Measurements from ENCODE around the gene NAA25. TPM values are rescaled to one million over a fixed set of nuclear protein-coding genes. Genes with fewer than 3 reads are reported as not detected.
"Not testable (repeated sequence)": the region's sequence is repeated elsewhere in the genome, so short reads cannot be mapped to it uniquely, and the experiment has no call there.

Gene NAA25
- total and polyA plus RNA-seq, 2 of the 4 experiments (the other 2 are of a cell fraction), result 10.3 to 25.5 TPM

- not testable (repeated sequence) for BruUV-seq (replicated peaks)
These were observed 114.1 kb downstream of the NAA25 start for GRCh38 chr12:111994211-111995111.

More at GRCh38 chr12:111994211-111995111, 114.1 kb downstream of the NAA25 start:
- H3K4me3 ChIP-seq (ENCODE audit: insufficient read depth, low read depth, low read length); H2BK20ac ChIP-seq (ENCODE audit: low read depth, low read length); H3K9me1 ChIP-seq (ENCODE audit: insufficient read depth, low read length); CTCF ChIA-PET; H3K4me1 ChIP-seq (ENCODE audit: control insufficient read depth, insufficient read depth, low read length); H3K27ac ChIP-seq (ENCODE audit: insufficient read depth, low read length); H2BK120ac ChIP-seq (ENCODE audit: low read depth, low read length); H3K27me3 ChIP-seq (ENCODE audit: control insufficient read depth, insufficient read depth, low read length); H3K4me2 ChIP-seq (ENCODE audit: low read depth, low read length); H2AK9ac ChIP-seq (replicated peaks; ENCODE audit: low read depth, low read length, poor library complexity); H3K18ac ChIP-seq (ENCODE audit: low read depth, low read length); H2BK15ac ChIP-seq (ENCODE audit: low read depth, low read length); H2BK5ac ChIP-seq (ENCODE audit: low read depth, low read length, poor library complexity, severe bottlenecking); POLR2A ChIA-PET (ENCODE audit: unreplicated experiment); H3K56ac ChIP-seq (ENCODE audit: extremely low read depth, insufficient read depth, low read length); H2AK5ac ChIP-seq (ENCODE audit: low read depth, low read length); H3K14ac ChIP-seq (replicated peaks; ENCODE audit: low read depth, low read length); H4K5ac ChIP-seq (ENCODE audit: low read depth, low read length); H3K79me1 ChIP-seq (ENCODE audit: low read depth in 1 of 2, low read length in 2 of 2); H4K91ac ChIP-seq (ENCODE audit: insufficient read depth, low read depth, low read length); DNase-seq; H3K36me3 ChIP-seq (ENCODE audit: control insufficient read depth, insufficient read depth, low read length); H3K9ac ChIP-seq (ENCODE audit: low read depth, low read length); H3K23ac ChIP-seq (ENCODE audit: low read depth, low read length); ATAC-seq (ENCODE audit: low read depth); dilution Hi-C loops (cut with HindIII; ENCODE audit: low sequenced_read_pairs, unreplicated experiment); in situ Hi-C loops (cut with MboI; ENCODE audit: low sequenced_read_pairs); intact Hi-C loops (cut with micrococcal nuclease); H4K8ac ChIP-seq (ENCODE audit: low read depth in 2 of 2, low read length in 2 of 2); H2AFZ ChIP-seq (replicated peaks; ENCODE audit: low read length, poor library complexity); H4K20me1 ChIP-seq (ENCODE audit: insufficient read depth, low read length); H3K4ac ChIP-seq (ENCODE audit: low read depth, low read length); H3K9me3 ChIP-seq (ENCODE audit: control insufficient read depth, insufficient read depth, low read length): not testable (repeated sequence)
- peak; percentile 70 for TF ChIP-seq MAFK (IDR thresholded peaks at IDR 0.05; ENCODE audit: low read depth, low read length)
- 83% methylated on average over 2 of the region's 17 CpGs; no CpG with 5 or more reads in 1 of the 2 experiments for WGBS, 2 experiments (ENCODE audit: extremely low coverage in 2 of 2, insufficient read length in 1 of 2)

All from IMR-90 (cell line).